ENCODE data around the gene P2RY6. TPM values are rescaled to one million over a fixed set of nuclear protein-coding genes. Genes with fewer than 3 reads are reported as not detected.

Gene P2RY6
- total RNA-seq, 1 experiment from 2014 or later = 0.15 TPM

GRCh38 chr11:73229896-73230875 is 42.0 kb upstream of the P2RY6 start:
- RAD21 ChIA-PET (ENCODE audit: low non-redundant PET in 1 of 2, low total read pairs in 2 of 2, uncharacterized antibody in 2 of 2, unreplicated experiment in 2 of 2) = no interaction called here
- intact Hi-C loops (cut with micrococcal nuclease) = no loop called here

More at GRCh38 chr11:73229896-73230875, 42.0 kb upstream of the P2RY6 start:
- H3K9me3 ChIP-seq (ENCODE audit: control insufficient read depth in 1 of 2, insufficient read depth in 1 of 2, low read depth in 1 of 2, low read length in 2 of 2) = no peaks in the 10 kb centered on the region
- H3K27me3 ChIP-seq (ENCODE audit: insufficient read depth, low read length) = no peaks in the 10 kb centered on the region
- TF ChIP-seq, protein P1, sequence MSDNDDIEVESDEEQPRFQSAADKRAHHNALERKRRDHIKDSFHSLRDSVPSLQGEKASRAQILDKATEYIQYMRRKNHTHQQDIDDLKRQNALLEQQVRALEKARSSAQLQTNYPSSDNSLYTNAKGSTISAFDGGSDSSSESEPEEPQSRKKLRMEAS (IDR thresholded peaks at IDR 0.05) = no peak
- TF ChIP-seq RAD21 (IDR thresholded peaks at IDR 0.05; ENCODE audit: low read depth) (no peak), EGR1 (IDR thresholded peaks at IDR 0.05; ENCODE audit: low read depth) (no peak), SIN3A (IDR thresholded peaks at IDR 0.05; ENCODE audit: low read depth) (no peak), CTCF (IDR thresholded peaks at IDR 0.05 in 2 of 3, conservative IDR thresholded peaks at IDR 0.05 in 1 of 3; ENCODE audit: borderline replicate concordance in 1 of 3, insufficient read depth in 1 of 3, low read depth in 2 of 3, low read length in 2 of 3) (no peak), FOSL1 (IDR thresholded peaks at IDR 0.05; ENCODE audit: low read depth) (no peak)
- TF ChIP-seq, protein P2, sequence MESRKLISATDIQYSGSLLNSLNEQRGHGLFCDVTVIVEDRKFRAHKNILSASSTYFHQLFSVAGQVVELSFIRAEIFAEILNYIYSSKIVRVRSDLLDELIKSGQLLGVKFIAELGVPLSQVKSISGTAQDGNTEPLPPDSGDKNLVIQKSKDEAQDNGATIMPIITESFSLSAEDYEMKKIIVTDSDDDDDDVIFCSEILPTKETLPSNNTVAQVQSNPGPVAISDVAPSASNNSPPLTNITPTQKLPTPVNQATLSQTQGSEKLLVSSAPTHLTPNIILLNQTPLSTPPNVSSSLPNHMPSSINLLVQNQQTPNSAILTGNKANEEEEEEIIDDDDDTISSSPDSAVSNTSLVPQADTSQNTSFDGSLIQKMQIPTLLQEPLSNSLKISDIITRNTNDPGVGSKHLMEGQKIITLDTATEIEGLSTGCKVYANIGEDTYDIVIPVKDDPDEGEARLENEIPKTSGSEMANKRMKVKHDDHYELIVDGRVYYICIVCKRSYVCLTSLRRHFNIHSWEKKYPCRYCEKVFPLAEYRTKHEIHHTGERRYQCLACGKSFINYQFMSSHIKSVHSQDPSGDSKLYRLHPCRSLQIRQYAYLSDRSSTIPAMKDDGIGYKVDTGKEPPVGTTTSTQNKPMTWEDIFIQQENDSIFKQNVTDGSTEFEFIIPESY (IDR thresholded peaks at IDR 0.05; ENCODE audit: extremely low read depth, insufficient replicate concordance, low read length) = no peak
- TF ChIP-seq, protein P3, sequence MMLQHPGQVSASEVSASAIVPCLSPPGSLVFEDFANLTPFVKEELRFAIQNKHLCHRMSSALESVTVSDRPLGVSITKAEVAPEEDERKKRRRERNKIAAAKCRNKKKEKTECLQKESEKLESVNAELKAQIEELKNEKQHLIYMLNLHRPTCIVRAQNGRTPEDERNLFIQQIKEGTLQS (IDR thresholded peaks at IDR 0.05) = no peak
- peaks cover 21 to 29% of the 10 kb centered on the region in 2 experiments for H3K4me1 ChIP-seq (ENCODE audit: control insufficient read depth in 1 of 2, insufficient read depth in 2 of 2, low read length in 2 of 2)
- DNase-seq (ENCODE audit: low read depth, low spot score) = no peak
- H3K79me2 ChIP-seq (ENCODE audit: insufficient read depth, low read length) = no peaks in the 10 kb centered on the region
- POLR2A ChIA-PET = no interaction called here
- ATAC-seq = no peak
- no TSS peak for BruUV-seq (replicated peaks)
- H3K27ac ChIP-seq (ENCODE audit: low read depth, low read length) = no peak overlapping the region
- H3K4me2 ChIP-seq (ENCODE audit: low read length) = no peak overlapping the region
- CTCF ChIA-PET = no interaction called here
- H3K9me2 ChIP-seq (ENCODE audit: insufficient read depth) = no peaks in the 10 kb centered on the region
- no peaks in the 10 kb centered on the region for H3K36me3 ChIP-seq (ENCODE audit: control insufficient read depth in 1 of 2, insufficient read depth in 2 of 2, low read length in 2 of 2)
- no peak overlapping the region for H3K9ac ChIP-seq (ENCODE audit: low read length)
- H2AFZ ChIP-seq (ENCODE audit: low read depth, low read length, poor library complexity, severe bottlenecking) = no peak overlapping the region
- no peak overlapping the region for H3K4me3 ChIP-seq (replicated peaks in 1 of 2; ENCODE audit: low read depth in 1 of 2, low read length in 2 of 2)
- no peaks in the 10 kb centered on the region for H4K20me1 ChIP-seq (ENCODE audit: insufficient read depth)

Measured in HCT116 (cell line).